HG03439 (cell line): ENCODE measurements around the gene RHBDF2.
A peak's percentile ranks its signal among the peaks of the same experiment; 100 is the strongest.

Experiments used
- ATAC-seq: cut with Tn5 transposase; IDR thresholded peaks from one replicate; pipeline ENCODE4 v1.9.1; 2021; ENCODE audit warnings: mild to moderate bottlenecking, moderate library complexity; ENCODE audit not compliant: unreplicated experiment

The RHBDF2 gene

GRCh38 chr17:76467366-76467765, 33.9 kb downstream of the RHBDF2 start, which contains the start of gene AANAT:
TSS of gene AANAT (plus strand) at chr17:76467603. CDS start at chr17:76468747, 1,144 bp downstream.
- ATAC-seq: no peak

- no peak for ATAC-seq
Observed at GRCh38 chr17:76466775-76467130, 34.5 kb downstream of the RHBDF2 start.

GRCh38 chr17:76462556-76463290, 38.5 kb downstream of the RHBDF2 start:
- no peak for ATAC-seq

- ATAC-seq: no peak
Observed at GRCh38 chr17:76461765-76462555, 39.3 kb downstream of the RHBDF2 start.

GRCh38 chr17:76459674-76460073, 41.5 kb downstream of the RHBDF2 start:
- ATAC-seq: no peak

- ATAC-seq: no peak
Observed at GRCh38 chr17:76458580-76459490, 42.4 kb downstream of the RHBDF2 start.

GRCh38 chr17:76453431-76453743, 47.8 kb downstream of the RHBDF2 start:
- ATAC-seq: no peak

GRCh38 chr17:76452660-76453430, 48.4 kb downstream of the RHBDF2 start, which contains the start of gene UBE2O:
TSS of gene UBE2O (minus strand) at chr17:76453152. CDS start at chr17:76453141, 11 bp downstream.
- ATAC-seq: peak; percentile 88

GRCh38 chr17:76452127-76452659, 49.0 kb downstream of the RHBDF2 start:
- no peak for ATAC-seq

GRCh38 chr17:76451506-76451905, 49.7 kb downstream of the RHBDF2 start:
- no peak for ATAC-seq

- ATAC-seq: no peak
Observed at GRCh38 chr17:76449126-76449525, 52.1 kb downstream of the RHBDF2 start.

- ATAC-seq: no peak
Observed at GRCh38 chr17:76447931-76448652, 53.1 kb downstream of the RHBDF2 start.

- ATAC-seq: no peak
Observed at GRCh38 chr17:76446449-76447231, 54.6 kb downstream of the RHBDF2 start.

- ATAC-seq: no peak
Observed at GRCh38 chr17:76445697-76446448, 55.4 kb downstream of the RHBDF2 start.

GRCh38 chr17:76444518-76445311, 56.5 kb downstream of the RHBDF2 start:
- no peak for ATAC-seq

- ATAC-seq: no peak
Observed at GRCh38 chr17:76442341-76443338, 58.6 kb downstream of the RHBDF2 start.
